ENCODE results near the gene HBG2. TPM values are rescaled to one million over a fixed set of nuclear protein-coding genes. Genes with fewer than 3 reads are reported as not detected.

The HBG2 gene
- total and polyA plus RNA-seq, 9 of the 15 experiments (the other 6 are each of a cell fraction or from before 2014, with no cell fraction given), result 1,626 to 58,619 (median 10,515) TPM

GRCh38 chr11:5280582-5281102, 26.1 kb upstream of the HBG2 start (continued):
- TF ChIP-seq MNT (conservative IDR thresholded peaks at IDR 0.05) (peak; percentile 69 to 85), HDGF (IDR thresholded peaks at IDR 0.05) (no peak), CHAMP1 (IDR thresholded peaks at IDR 0.05) (peak; percentile 76; the same call in 1 of the 2 replicates), MTA2 (IDR thresholded peaks at IDR 0.05; ENCODE audit: low read depth) (peak; percentile 96), MCM2 (IDR thresholded peaks at IDR 0.05; ENCODE audit: low read depth) (no peak), SNAPC5 (CRISPR knock-in tag; IDR thresholded peaks at IDR 0.05) (no peak), RREB1 (CRISPR knock-in tag; IDR thresholded peaks at IDR 0.05) (peak; percentile 78), MCM7 (IDR thresholded peaks at IDR 0.05) (no peak), SMAD2 (IDR thresholded peaks at IDR 0.05; ENCODE audit: low read depth, low read length) (no peak), GMEB1 (CRISPR knock-in tag; IDR thresholded peaks at IDR 0.05) (no peak), GABPB2 (CRISPR knock-in tag; conservative IDR thresholded peaks at IDR 0.05) (no peak), L3MBTL2 (IDR thresholded peaks at IDR 0.05) (peak; percentile 59), PCBP1 (IDR thresholded peaks at IDR 0.05; ENCODE audit: low read depth, low read length, poor library complexity, severe bottlenecking) (no peak), CHD1 (IDR thresholded peaks at IDR 0.05; ENCODE audit: low read length) (no peak), HDAC2 (IDR thresholded peaks at IDR 0.05) (peak; percentile 97), MCM5 (IDR thresholded peaks at IDR 0.05; ENCODE audit: low read depth) (no peak), GABPB1 (CRISPR knock-in tag; IDR thresholded peaks at IDR 0.05) (peak; percentile 59), ZNF551 (CRISPR knock-in tag; IDR thresholded peaks at IDR 0.05) (no peak)
